Stimulated activated CD8-positive, alpha-beta memory T cell treated with anti-CD3 and anti-CD28 coated beads, Interleukin-15, amount 100 ng/mL, for 1 hour (primary cell): Measurements from ENCODE around the gene RGS19.
"Not testable (repeated sequence)": the region's sequence is repeated elsewhere in the genome, so short reads cannot be mapped to it uniquely, and the experiment has no call there.

Experiments
- DNase-seq: peaks from one replicate; pipeline ENCODE4 v3.0.0-alpha.2; 2020; ENCODE audit warnings: low read depth

Gene RGS19

GRCh38 chr20:64095455-64095854 is 16.1 kb upstream of the RGS19 start:
- no peak for DNase-seq

GRCh38 chr20:64093013-64093503 is 13.7 kb upstream of the RGS19 start:
- DNase-seq: no peak

GRCh38 chr20:64092258-64093012 is 13.1 kb upstream of the RGS19 start:
- DNase-seq: no peak

GRCh38 chr20:64091770-64092169 is 12.5 kb upstream of the RGS19 start:
- DNase-seq: no peak

- no peak for DNase-seq
These were observed 12.0 kb upstream of the RGS19 start for GRCh38 chr20:64091340-64091739.

GRCh38 chr20:64090165-64090564 is 10.8 kb upstream of the RGS19 start:
- no peak for DNase-seq

GRCh38 chr20:64088586-64088985 is 9.3 kb upstream of the RGS19 start:
- DNase-seq: not testable (repeated sequence)

- DNase-seq: not testable (repeated sequence)
These were observed 8.0 kb upstream of the RGS19 start for GRCh38 chr20:64087226-64087825.

- no peak for DNase-seq
These were observed 7.5 kb upstream of the RGS19 start for GRCh38 chr20:64086801-64087200.

GRCh38 chr20:64084685-64085152 is 5.4 kb upstream of the RGS19 start:
- no peak for DNase-seq

- no peak for DNase-seq
These were observed 4.7 kb upstream of the RGS19 start, which contains the start of gene LKAAEAR1 for GRCh38 chr20:64083804-64084684. Gene LKAAEAR1, minus strand, starts transcription at chr20:64084398. Its CDS starts 179 bp downstream, at chr20:64084219.

- no peak for DNase-seq
These were observed 4.1 kb upstream of the RGS19 start for GRCh38 chr20:64083378-64083803.

GRCh38 chr20:64082820-64083377 is 3.6 kb upstream of the RGS19 start:
- DNase-seq: no peak

- DNase-seq: no peak
These were observed 2.9 kb upstream of the RGS19 start for GRCh38 chr20:64082126-64082731.

GRCh38 chr20:64081624-64081964 is 2.3 kb upstream of the RGS19 start:
- DNase-seq: no peak

- DNase-seq: no peak
These were observed 1.7 kb upstream of the RGS19 start for GRCh38 chr20:64080813-64081623.

- DNase-seq: no peak
These were observed 895 bp upstream of the RGS19 start, which contains the start of gene OPRL1 for GRCh38 chr20:64080013-64080812. Gene OPRL1, plus strand, starts transcription at chr20:64080082. Its CDS starts 12,639 bp downstream, at chr20:64092721.

GRCh38 chr20:64078934-64079272 is 415 bp downstream of the RGS19 start:
- no peak for DNase-seq

GRCh38 chr20:64077876-64078551 is 1.3 kb downstream of the RGS19 start:
- DNase-seq: no peak

- DNase-seq: no peak
These were observed 1.8 kb downstream of the RGS19 start for GRCh38 chr20:64077541-64077875.
